Sigmoid colon (tissue), 7 donors: Measurements from ENCODE around the gene DNAJC15. TPM values are rescaled to one million over a fixed set of nuclear protein-coding genes. Genes with fewer than 3 reads are reported as not detected.
"Not testable (repeated sequence)": the region's sequence is repeated elsewhere in the genome, so short reads cannot be mapped to it uniquely, and the experiment has no call there.

Experiments used
- DNase-seq: peaks from one replicate; pipeline ENCODE4 v3.0.0-alpha.2; 2019
- H3K27ac ChIP-seq, 4 donors: fragments of 200-600 bp; sonication (generic); one replicate each; pipeline ENCODE4 v1.5.1; 2016 to 2019; ENCODE audit warnings: mild to moderate bottlenecking in 1 of 4
- H3K27me3 ChIP-seq, 3 donors: fragments of 200-600 bp; sonication (generic); one replicate each; pipeline ENCODE4 v1.5.1; 2019; ENCODE audit warnings: mild to moderate bottlenecking in 1 of 3
- H3K36me3 ChIP-seq, 4 donors: fragments of 200-600 bp; sonication (generic); one replicate each; pipeline ENCODE4 v1.5.1; 2016 to 2019
- H3K4me1 ChIP-seq, 4 donors: fragments of 200-600 bp; sonication (generic); one replicate each; pipeline ENCODE4 v1.5.1; 2017 to 2019
- H3K4me3 ChIP-seq, 4 donors: fragments of 200-600 bp; sonication (generic); one replicate each; pipeline ENCODE4 v1.5.1; 2017 to 2019; ENCODE audit warnings: mild to moderate bottlenecking in 2 of 4, moderate library complexity in 1 of 4
- H3K9me3 ChIP-seq, 4 donors: fragments of 200-600 bp in 3 of 4; sonication (generic) in 3 of 4; one replicate each; pipeline versions ENCODE4 v1.5.1 to v1.6.1; 2013 to 2019
- CTCF ChIP-seq, 4 experiments: fragments of 450-650 bp in 3 of 4; fragments of 200-600 bp in 1 of 4; IDR thresholded peaks; one replicate each; pipeline ENCODE4 v1.5.1; 2016 to 2019; ENCODE audit warnings: antibody characterized with exemption in 4 of 4, mild to moderate bottlenecking in 3 of 4, moderate library complexity in 2 of 4
- EP300 ChIP-seq, 4 donors: sonication (generic); formaldehyde crosslinking; IDR thresholded peaks; one replicate each; pipeline ENCODE4 v1.6.1; 2017; ENCODE audit warnings: antibody characterized with exemption in 4 of 4
- POLR2A ChIP-seq, 2 donors: fragments of 450-650 bp; IDR thresholded peaks; one replicate each; pipeline ENCODE4 v1.6.1; 2016; ENCODE audit warnings: antibody characterized with exemption in 2 of 2, mild to moderate bottlenecking in 2 of 2, moderate library complexity in 2 of 2
- POLR2AphosphoS5 ChIP-seq, 4 donors: sonication (generic); formaldehyde crosslinking; IDR thresholded peaks; one replicate each; pipeline ENCODE4 v1.6.1; 2017; ENCODE audit warnings: antibody characterized with exemption in 4 of 4
- WGBS, 2 donors: extraction: QIAGEN DNeasy Blood & Tissue Kit; methylation state at CpG; one replicate each; pipeline ENCODE4 v1.1.7; 2013; 5-methylcytosine and 5-hydroxymethylcytosine counted together
- intact Hi-C: fragments of 100-400 bp; cut with DNase I; formaldehyde crosslinking; loops from one replicate; pipeline ENCODE4 v1.15.1; 2023
- polyA plus RNA-seq, 3 donors: library from polyadenylated mRNA; stranded (reverse); fragments of 200-250 nt; gene quantifications; one replicate each; pipeline ENCODE4 v1.2.3, GENCODE V29; 2013
- total RNA-seq, 4 donors: library from RNA; depleted of rRNA; stranded (reverse); fragments of >200 nt; gene quantifications; one replicate each; pipeline ENCODE4 v1.1.0, GENCODE V29; 2016
- donor health status: healthy with polysubstance abuse.
- donor health status: Bipolar disorder and iron deficiency.
- donor health status: healthy.

DNAJC15 gene
- total and polyA plus RNA-seq, 7 donors, result 13.6 to 38.8 (median 15.3) TPM

GRCh38 chr13:43045302-43045773 lies 22.0 kb downstream of the DNAJC15 start:
- TF ChIP-seq POLR2AphosphoS5 (IDR thresholded peaks at IDR 0.05), result peak in 3 of 4 donors; percentile 57 to 70 (median 67)
- peak in 3 of 4 donors; percentile 41 to 78 (median 77) for TF ChIP-seq EP300 (IDR thresholded peaks at IDR 0.05)
- H3K36me3 ChIP-seq, H3K4me3 ChIP-seq, H3K27me3 ChIP-seq, intact Hi-C loops, H3K9me3 ChIP-seq: not testable (repeated sequence)
- peak; percentile 81 for DNase-seq
- 12 to 44% methylated on average over 10 of the region's 10 CpGs for WGBS, 2 donors
- H3K4me1 ChIP-seq, result peaks cover 0 to 45% (median 29%) of the 10 kb centered on the region in 4 donors
- peak overlapping the region in 3 of 4 donors; percentile 28 to 70 (median 66) for H3K27ac ChIP-seq

GRCh38 chr13:43046259-43046658 lies 22.9 kb downstream of the DNAJC15 start:
- intact Hi-C loops, result no loop called here
- 29 to 74% methylated on average over 6 of the region's 6 CpGs for WGBS, 2 donors
- no peak for DNase-seq
- H3K27ac ChIP-seq, result peak overlapping the region in 1 of 4 donors; percentile 66
- TF ChIP-seq EP300 (IDR thresholded peaks at IDR 0.05) (no peak), POLR2A (IDR thresholded peaks at IDR 0.05) (no peak), CTCF (IDR thresholded peaks at IDR 0.05) (no peak), POLR2AphosphoS5 (IDR thresholded peaks at IDR 0.05) (no peak)
- H3K27me3 ChIP-seq, result no peaks in the 10 kb centered on the region
- no peaks in the 10 kb centered on the region for H3K36me3 ChIP-seq
- no peak overlapping the region for H3K4me3 ChIP-seq
- peaks cover 0 to 35% (median 26%) of the 10 kb centered on the region in 4 donors for H3K4me1 ChIP-seq
- H3K9me3 ChIP-seq, result no peaks in the 10 kb centered on the region

DNA sequence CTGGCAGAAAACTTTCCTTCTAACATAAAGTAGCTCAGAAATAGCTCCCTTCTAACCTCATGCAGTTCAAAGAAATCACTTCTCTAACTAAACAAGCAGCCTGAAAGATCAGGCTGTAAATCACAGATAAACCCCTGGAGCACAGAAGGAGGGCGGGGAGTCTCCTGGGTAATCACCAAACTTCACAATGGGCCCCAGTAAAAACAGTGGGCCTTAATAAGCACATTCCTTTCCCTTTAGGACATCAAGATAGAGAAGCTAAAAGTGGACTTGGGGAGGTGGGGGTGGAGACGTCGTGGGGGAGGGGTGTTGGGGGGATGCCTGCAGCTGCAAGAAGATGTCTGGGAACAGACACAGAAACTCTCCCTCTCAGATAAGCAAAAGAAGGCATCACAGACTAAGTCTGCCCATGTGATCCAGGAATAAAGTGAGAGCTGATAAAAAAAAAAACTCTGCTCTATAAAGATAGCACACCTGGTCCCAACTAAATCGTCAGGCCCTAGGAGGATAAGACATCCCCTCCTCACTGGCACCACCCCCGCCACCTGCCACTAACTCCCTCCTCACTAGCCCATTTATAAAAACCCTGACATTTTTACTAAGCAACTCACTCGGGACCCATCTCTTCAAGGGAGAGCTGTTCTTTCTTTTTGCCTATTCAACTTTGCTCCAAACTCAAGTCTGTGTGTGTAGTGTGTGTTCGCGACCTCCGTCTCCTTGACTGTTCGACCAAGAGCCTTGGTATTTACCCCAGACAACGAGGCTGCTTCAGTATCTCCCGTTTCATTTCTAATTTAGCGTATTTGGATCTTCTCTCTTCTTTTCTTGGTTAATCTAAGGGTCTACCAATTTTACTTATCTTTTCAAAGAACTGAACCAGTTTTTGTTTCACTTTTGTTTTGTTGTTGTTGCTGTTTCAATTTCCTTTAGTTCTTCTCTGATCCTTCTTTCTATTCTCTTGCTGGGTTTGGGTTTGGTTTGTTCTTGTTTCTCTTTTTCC lies 31.7 kb downstream of the DNAJC15 start:
- WGBS, 2 donors, result 2 to 6% methylated on average over 13 of the region's 13 CpGs
- Histone ChIP-seq H3K36me3 (no peaks in the 10 kb centered on the region), H3K4me3 (peak overlapping the region; percentile 24 to 51 (median 44)), H3K9me3 (no peaks in the 10 kb centered on the region), H3K27me3 (no peaks in the 10 kb centered on the region), H3K27ac (peak overlapping the region; percentile 68 to 88 (median 78)), H3K4me1 (peaks cover 0 to 47% (median 34%) of the 10 kb centered on the region in 4 donors)
- intact Hi-C loops, result no loop called here
- TF ChIP-seq POLR2AphosphoS5 (IDR thresholded peaks at IDR 0.05), result no peak
- TF ChIP-seq EP300 (IDR thresholded peaks at IDR 0.05), result no peak
- TF ChIP-seq POLR2A (IDR thresholded peaks at IDR 0.05), result no peak
- TF ChIP-seq CTCF (IDR thresholded peaks at IDR 0.05), result no peak
- DNase-seq, result no peak

- 38 to 45% methylated on average over 3 of the region's 3 CpGs for WGBS, 2 donors
- no peak for TF ChIP-seq POLR2AphosphoS5 (IDR thresholded peaks at IDR 0.05)
- TF ChIP-seq POLR2A (IDR thresholded peaks at IDR 0.05), result no peak
- no peak for TF ChIP-seq CTCF (IDR thresholded peaks at IDR 0.05)
- no peak for TF ChIP-seq EP300 (IDR thresholded peaks at IDR 0.05)
- peak overlapping the region in 2 of 4 donors; percentile 15 to 21 for H3K27ac ChIP-seq
- H3K36me3 ChIP-seq, result no peaks in the 10 kb centered on the region
- intact Hi-C loops, result no loop called here
- DNase-seq, result no peak
- H3K27me3 ChIP-seq, result no peaks in the 10 kb centered on the region
- H3K4me3 ChIP-seq, result no peak overlapping the region
- no peaks in the 10 kb centered on the region for H3K9me3 ChIP-seq
- peaks cover 0 to 54% (median 32%) of the 10 kb centered on the region in 4 donors for H3K4me1 ChIP-seq
Observed at GRCh38 chr13:43057653-43058317, 34.4 kb downstream of the DNAJC15 start.

DNA sequence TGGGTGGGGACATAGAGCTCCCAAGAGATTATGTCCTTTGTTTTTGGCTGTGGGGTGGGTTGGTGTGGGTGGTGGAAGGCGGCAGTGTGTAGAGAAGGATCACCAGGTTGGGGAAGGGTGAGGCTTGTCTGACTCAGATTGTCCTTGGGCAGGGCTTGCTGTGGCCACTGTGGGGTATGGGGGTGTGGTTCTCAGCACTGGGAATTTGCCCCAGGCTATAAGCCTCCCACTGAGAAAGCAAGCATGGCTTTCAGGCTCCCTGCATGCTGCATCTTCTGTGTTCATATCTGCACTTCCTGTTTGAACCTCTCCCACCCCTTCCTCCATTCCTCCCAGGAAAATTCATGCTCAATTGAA lies 34.9 kb downstream of the DNAJC15 start:
- no peaks in the 10 kb centered on the region for H3K27me3 ChIP-seq
- 13 to 61% methylated on average over 1 of the region's 1 CpG for WGBS, 2 donors
- intact Hi-C loops, result no loop called here
- no peaks in the 10 kb centered on the region for H3K9me3 ChIP-seq
- TF ChIP-seq POLR2AphosphoS5 (IDR thresholded peaks at IDR 0.05) (no peak), POLR2A (IDR thresholded peaks at IDR 0.05) (no peak), CTCF (IDR thresholded peaks at IDR 0.05) (no peak), EP300 (IDR thresholded peaks at IDR 0.05) (no peak)
- H3K4me1 ChIP-seq, result peaks cover 0 to 54% (median 32%) of the 10 kb centered on the region in 4 donors
- DNase-seq, result no peak
- H3K4me3 ChIP-seq, result no peak overlapping the region
- H3K36me3 ChIP-seq, result no peaks in the 10 kb centered on the region
- peak overlapping the region in 1 of 4 donors; percentile 15 for H3K27ac ChIP-seq
